Stimulated activated CD4-positive, alpha-beta T cell treated with anti-CD3 and anti-CD28 coated beads, Interleukin-4, amount 100 ng/mL, for 24 hours (primary cell): ENCODE results near the gene NINL.
"Not testable (repeated sequence)": the region's sequence is repeated elsewhere in the genome, so short reads cannot be mapped to it uniquely, and the experiment has no call there.

ENCODE experiments used
- DNase-seq: peaks from one replicate; pipeline ENCODE4 v3.0.0-alpha.2; 2020

NINL gene

DNA sequence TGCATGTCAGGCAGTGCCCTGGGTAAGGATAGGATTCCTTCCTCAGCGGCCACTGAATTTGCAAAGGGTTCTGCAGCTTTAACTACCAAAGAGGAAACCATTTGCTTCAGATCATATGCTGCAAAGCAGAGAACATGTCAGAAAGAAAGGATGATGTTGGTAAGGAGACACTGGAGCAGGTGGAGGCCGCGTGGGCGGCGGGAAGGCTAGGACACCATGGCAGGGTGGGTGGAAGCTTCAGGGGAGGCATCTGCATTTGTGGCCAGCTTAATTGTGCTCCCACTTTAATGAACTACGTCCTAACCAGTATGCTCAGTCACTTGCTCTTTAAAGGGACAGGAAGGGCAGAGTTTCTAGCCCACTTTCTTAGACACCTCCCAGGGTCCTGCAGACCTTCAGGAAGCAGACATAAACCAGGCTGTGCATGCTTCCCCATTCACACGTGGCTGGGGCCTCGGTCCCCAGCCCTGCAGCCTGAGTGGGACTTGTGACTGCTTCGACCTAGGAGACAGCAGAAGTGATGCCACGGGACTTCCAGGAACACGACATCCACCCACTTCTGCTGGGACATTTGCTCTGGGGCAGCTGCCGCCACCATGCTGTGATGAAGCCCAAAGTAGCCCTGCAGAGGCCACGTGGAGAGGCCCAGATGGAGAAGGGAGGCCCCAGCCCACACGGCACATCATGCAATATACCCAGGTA lies 101.7 kb downstream of the NINL start:
- no peak for DNase-seq

- DNase-seq = no peak
Measured at GRCh38 chr20:25481918-25482253, 103.4 kb downstream of the NINL start.

- no peak for DNase-seq
Measured at GRCh38 chr20:25481235-25481917, 104.0 kb downstream of the NINL start.

DNA sequence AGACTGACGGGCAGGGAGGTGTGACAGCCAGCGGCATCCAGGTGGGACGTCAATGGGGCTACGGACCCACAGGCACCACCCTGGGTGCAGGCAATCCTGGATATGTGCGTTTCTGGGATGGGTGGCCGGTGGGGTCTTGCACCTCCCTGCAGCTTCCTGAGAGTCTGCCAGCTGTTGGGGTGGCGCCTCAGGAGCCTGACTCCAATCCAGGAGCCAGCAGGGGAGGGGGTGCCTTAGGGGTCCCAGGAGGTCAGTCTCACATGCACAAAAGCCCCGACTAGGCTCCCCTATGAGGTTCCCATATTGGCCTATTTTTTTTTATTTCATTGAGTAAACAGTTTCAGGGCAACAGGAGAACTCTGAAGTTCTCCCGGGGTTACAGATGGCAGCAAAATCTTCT lies 104.5 kb downstream of the NINL start:
- no peak for DNase-seq

DNA sequence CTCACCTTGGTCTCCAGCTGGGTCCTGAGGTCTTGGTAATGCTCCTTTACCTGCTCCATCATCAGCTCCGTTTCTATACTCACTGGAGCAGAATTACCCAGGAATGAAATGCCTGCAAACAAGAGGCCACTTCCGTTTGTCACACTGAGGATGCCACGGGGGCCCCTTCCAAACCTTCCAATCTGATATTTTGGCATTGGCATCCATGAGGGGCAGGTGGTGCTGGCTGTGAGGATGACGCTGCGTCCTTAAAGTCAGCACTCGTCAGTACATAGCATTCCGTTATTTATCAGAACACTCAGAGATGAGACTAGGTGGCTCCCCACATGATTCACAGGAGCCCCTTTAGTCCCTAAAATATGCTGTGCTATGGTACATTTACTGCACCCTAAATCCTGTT lies 105.2 kb downstream of the NINL start:
- no peak for DNase-seq

- DNase-seq = no peak
Measured at GRCh38 chr20:25479638-25480037, 105.7 kb downstream of the NINL start.

DNA sequence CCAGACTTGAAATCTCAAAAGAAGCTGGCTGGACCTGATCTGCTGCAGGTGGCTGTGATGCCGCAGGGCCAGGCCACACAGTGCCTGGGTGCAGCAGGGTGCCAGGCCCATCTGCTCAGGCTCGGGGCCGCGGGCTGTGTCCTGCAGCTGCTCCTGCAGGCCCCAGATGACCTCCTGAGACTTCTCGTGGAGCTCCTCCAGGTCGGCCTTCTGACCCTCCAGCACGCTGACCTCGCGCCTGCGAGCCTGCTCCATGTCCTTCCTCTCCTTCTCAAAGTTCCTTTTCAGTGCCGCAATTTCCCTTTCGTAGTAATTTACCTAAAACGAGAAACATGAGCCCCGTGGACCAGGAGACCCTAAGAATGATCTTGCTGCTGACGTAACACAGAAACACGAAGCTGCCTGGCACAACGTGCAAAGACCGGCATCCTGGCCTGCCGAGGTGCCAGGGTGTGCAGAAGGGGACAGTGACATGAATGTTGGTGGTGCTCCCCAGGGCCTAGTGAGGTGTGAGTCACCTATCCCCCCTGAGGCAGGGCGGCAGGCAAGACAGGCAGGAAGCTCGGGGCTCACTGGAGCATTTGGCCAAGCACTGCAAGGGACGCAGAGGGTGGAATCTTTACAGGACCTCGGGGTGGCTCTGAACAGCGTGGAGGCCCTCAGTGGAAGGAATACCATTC lies 106.3 kb downstream of the NINL start:
- no peak for DNase-seq

DNA sequence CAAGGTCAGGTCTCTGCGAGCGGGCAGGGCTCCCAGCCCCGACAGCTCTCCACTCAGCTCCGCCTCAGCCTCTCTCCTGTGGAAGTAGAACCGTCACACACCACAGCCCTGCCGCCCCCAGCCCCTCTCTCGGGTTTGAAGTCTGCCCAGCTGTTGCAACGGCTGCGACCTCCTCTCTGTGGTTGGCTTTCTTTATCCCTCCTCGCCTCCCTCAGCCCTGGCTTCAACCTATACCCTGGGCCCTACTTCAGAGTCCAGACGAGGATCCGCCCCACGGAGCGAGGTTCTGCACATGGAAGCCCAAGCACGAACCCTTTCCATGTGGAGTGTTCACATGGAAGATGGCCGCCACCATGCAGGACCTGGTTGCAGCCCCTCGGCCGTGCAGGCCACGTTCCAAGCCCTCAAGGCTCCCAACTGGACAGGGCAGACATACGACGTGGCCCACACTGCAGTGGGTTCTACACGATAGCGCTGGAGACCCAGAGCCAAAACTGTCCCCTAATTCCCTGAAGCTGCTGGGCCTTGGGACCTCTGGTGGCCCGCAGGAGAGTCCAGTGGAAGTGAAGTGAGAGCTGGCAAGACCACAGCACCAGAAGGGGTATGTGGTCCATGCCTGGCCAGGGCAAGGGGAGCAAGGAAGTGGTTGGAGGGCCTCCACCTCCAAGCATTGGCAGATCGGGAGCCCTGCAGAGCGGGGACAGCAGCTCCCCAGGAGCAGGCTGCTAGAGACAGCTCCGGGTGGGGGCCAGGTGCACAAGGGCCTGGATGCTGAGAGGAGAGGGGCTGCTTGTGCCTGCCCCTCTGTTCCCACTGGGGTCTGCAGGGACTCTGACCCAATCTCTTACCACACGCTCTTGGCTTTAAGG lies 108.1 kb downstream of the NINL start:
- no peak for DNase-seq

- no peak for DNase-seq
Measured at GRCh38 chr20:25476106-25477013, 109.0 kb downstream of the NINL start.

DNA sequence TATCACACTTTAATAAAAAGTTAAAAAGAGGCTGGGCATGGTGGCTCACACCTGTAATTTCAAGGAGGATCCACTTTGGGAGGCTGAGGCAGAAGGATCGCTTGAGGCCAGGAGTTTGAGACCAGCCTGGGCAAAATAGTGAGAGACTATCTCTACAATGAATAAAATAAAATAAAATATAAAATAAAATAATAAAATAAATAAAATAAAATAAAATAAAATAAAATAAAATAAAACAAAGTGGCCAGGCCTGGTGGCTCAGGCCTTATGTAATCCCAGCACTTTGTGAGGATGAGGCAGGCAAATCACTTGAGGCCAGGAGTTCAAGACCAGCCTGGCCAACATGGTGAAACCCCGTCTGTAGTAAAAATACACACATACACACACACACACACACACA lies 112.0 kb downstream of the NINL start:
- not testable (repeated sequence) for DNase-seq

GRCh38 chr20:25471020-25471419 lies 114.3 kb downstream of the NINL start:
- no peak for DNase-seq

GRCh38 chr20:25470045-25470444 lies 115.3 kb downstream of the NINL start:
- DNase-seq = peak; percentile 34

DNA sequence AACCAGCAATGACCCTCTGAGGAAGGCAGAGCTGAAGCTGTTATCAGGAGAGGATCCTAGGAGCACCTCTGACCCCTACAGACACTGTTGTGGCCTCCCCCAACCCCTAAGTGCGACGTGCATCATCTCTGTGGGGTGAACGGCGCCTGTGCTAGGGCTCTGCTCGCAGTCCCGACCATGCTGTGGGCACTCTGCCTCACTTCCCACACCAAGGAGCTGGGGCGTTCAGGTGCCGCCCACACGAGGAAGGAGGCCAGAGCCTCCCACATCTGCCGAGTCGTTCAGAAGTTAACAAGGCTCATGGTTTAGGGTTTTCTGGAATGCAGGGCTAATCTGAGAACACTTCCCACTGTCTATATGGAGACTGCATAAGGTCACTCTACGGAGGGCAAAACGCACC lies 115.8 kb downstream of the NINL start:
- no peak for DNase-seq

DNA sequence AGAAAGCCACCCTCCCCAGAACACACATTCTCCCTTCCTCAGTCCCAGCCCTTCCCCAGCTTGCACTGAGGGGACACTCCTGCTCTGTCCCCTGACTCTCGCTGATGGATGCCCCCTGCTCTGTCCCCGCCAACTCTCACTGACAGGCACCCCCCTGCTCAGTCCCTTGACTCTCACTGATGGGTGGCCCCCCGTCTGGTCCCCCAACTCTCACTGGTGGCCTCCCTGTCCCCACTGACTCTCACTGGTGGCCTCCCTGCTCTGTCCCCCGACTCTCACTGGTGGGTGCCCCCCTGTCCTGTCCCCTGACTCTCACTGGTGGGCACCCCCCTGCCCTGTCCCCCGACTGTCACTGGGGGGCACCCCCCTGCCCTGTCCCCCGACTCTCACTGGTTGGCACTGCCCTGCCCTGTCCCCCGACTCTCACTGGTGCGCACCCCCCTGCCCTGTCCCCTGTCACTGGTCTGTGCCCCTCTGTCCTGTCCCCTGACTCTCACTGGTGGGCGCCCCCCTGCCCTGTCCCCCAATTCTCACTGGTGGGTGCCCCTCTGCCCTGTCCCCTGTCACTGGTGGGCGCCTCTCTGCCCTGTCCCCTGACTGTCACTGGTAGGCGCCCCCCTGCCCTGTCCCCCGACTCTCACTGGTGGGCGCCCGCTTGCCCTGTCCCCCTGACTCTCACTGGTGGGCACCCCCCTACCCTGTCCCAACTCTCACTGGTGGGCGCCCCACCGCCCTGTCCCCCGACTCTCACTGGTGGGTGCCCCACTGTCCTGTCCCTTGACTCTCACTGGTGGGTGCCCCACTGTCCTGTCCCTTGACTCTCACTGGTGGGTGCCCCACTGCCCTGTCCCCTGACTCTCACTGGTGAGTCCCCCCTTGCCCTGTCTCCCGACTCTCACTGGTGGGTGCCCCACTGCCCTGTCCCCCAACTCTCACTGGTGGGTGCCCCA lies 116.9 kb downstream of the NINL start:
- DNase-seq = no peak

DNA sequence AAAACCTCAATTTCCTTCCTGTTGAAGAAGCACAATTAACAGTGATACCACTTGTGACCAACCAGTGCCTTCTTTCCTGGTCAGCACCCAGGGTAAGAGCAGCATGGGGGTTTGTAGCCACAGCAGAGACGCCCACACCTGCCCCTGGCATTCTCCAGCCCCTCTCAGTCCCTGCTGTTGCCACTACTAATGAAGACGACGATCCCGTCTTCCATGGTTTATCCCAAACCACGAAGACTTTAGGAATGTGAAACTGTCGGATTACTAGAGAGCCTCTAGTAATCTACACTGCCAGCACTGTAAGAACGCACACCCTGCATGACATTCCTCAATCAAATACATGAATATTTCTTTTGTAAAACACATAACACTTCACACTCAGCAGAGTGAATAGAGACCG lies 117.9 kb downstream of the NINL start:
- no peak for DNase-seq

DNA sequence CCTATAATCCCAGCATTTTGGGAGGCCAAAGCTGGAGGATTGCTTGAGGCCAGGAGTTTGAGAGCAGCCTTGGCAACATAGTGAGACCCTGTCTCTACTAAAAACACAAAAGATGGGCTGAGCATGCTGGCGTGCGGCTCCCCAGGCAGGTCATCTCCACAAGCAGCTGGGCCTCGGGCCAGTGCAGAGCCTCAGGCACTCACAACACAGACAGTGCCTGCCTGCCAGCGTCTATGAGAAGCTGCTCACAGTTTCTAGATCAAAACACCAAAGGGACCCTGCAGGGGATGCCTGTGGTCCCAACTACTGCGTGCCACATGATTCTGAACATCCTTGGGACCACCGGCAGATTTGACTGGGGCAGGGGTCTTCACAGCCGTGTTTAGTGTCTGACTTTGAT lies 118.5 kb downstream of the NINL start:
- DNase-seq = no peak

DNA sequence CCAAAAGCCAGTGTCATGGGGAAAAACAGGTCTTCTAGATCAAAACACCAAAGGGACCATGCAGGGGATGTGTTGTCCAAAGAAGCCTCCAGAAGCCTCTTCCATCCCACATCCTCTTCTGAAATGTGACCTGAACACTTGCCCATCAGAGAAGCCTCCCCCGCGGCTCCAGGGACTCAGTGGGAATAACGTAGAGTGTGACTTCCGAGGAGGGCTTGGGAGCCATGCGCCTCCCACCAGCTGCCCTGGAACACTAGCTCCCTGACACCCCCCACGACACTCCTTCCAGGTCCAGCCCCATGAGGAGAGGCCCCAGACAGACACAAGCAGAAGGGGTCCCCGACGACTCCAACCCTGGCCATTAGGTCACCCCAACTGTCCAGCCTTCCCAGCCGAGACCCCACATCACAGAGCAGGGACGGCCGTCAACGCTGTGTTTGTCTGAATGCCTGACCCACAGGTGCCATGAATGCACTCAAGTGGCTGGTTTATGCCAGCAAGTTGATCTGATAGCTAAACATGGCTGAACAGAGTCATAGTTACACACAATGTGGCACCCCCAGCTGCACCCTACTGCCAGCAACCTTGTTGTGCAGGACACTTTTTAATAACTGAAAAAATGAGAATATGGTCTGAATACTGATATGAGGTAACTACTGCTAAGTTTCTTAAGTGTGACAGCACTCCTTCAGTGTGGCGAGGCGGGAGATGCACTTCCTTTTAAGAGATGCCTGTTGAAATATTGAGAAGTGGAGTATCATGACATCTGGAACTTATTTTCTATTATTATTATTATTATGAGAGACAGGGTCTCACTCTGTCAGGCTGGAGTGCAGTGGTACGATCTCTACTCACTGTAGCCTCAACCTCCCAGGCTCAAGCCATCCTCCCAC lies 119.8 kb downstream of the NINL start:
- DNase-seq = no peak

DNA sequence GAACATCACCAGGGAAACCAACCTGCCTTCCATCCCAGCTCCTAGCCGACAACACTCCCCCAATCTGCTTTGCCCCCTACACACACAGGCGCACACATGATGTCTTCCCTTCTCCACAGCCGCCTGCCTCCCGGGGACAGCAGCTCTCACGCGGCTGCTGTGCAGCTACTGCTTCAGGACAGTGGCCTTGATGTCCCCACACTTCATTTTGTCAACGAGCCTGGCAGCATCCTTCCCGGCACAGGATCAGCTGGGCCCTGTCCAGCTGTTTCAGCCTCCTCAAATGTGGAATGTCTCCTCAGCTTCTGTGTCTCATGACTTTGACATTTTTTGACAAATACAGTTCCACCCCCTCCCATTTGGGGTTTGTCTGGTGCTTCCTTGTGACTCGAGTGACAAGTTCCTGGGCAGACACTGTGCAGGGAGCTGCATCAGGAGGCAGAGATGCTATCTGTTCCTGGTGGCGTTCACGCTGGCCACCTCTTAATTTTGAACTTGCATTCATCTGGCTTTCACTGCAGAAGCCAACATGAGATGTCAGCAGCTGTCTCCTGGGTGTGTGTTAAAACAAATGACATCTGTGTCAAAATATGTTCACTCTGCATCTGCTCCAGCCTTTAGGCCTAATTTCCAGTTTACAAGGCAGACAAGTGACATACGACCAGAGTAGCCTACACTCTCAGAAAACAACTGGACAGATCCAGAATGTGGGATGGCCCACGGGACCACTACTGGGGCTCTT lies 120.7 kb downstream of the NINL start:
- no peak for DNase-seq
